ENCODE measurements around the gene CNNM3.

DNA sequence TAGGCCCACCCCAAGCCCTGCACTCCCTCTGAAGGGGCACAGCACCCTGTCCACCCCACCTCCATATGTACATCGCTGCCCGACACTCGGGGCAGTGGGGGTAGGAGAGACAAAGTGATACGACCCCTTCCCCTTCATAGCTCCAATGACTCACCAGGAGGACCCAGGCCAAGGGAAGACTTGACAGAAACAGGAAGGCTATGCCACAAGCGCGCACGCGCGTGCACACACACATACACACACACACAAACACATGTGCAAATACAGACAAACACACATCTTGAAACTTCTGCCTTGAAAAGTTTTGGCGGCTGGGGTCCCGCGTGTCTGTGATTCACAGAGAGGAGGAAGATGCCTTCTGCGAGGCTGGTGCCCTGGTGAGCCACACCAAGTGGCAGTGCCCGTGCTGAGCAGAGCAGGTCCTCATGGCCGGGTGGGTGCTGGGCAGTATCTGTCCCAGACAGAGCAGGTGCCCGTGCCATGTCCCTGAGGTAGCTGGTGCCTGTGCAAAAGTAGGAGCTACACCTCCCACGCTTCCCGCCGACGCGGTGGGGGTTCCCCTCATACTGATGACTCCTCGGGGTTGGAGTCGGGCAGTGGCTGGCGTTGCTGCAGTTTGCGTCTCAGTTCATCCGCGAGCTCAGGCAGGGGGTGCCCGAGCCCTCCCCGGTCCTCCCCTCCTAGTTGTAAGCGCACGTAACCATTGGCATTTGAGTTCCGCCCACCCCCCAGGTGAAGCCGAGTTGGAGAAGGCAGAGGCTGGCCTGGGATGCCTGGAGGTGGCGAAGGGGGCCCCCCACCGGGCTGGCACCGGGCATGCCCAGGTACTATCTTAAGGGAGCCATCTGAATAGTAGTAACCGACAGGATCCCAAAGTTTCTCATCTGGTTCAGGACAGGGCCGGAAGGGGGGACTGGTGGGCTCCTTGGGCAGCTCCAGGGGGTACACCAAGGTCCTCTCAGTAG, 44.3 kb downstream of the CNNM3 start:
- TF ChIP-seq, protein P1, sequence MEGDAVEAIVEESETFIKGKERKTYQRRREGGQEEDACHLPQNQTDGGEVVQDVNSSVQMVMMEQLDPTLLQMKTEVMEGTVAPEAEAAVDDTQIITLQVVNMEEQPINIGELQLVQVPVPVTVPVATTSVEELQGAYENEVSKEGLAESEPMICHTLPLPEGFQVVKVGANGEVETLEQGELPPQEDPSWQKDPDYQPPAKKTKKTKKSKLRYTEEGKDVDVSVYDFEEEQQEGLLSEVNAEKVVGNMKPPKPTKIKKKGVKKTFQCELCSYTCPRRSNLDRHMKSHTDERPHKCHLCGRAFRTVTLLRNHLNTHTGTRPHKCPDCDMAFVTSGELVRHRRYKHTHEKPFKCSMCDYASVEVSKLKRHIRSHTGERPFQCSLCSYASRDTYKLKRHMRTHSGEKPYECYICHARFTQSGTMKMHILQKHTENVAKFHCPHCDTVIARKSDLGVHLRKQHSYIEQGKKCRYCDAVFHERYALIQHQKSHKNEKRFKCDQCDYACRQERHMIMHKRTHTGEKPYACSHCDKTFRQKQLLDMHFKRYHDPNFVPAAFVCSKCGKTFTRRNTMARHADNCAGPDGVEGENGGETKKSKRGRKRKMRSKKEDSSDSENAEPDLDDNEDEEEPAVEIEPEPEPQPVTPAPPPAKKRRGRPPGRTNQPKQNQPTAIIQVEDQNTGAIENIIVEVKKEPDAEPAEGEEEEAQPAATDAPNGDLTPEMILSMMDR (IDR thresholded peaks at IDR 0.05; ENCODE audit: low read depth, low read length), result no peak
- no peak for TF ChIP-seq POLR2A (IDR thresholded peaks at IDR 0.05; ENCODE audit: extremely low read depth, insufficient read length)
- TF ChIP-seq MAX (IDR thresholded peaks at IDR 0.05; ENCODE audit: low read depth, low read length), result no peak

All from NB4 (cell line).